GM12878 (cell line): ENCODE data around the gene MYADM. TPM values are rescaled to one million over a fixed set of nuclear protein-coding genes. Genes with fewer than 3 reads are reported as not detected.

ENCODE experiments used
- ATAC-seq: fragments of 200-7000 bp; cut with Tn5 transposase; 3 replicates; pipeline ENCODE4 v1.9.1; 2020; ENCODE audit warnings: mild to moderate bottlenecking, moderate library complexity
- BruUV-seq: library from RNA; stranded (reverse); fragments of 400-500 nt; replicated peaks from 2 replicates; lab custom pipeline; 2021; lab: Mats Ljungman, UMichigan
- CTCF ChIA-PET: fragments of 300-600 bp; sonication (Branson Sonifier 250); formaldehyde crosslinking; extraction: SDS; loops from one replicate; lab custom pipeline; 2021; ENCODE audit warnings: inconsistent platforms; lab: Yijun Ruan, JAX
- POLR2A ChIA-PET: fragments of 350-600 bp; formaldehyde crosslinking; extraction: SDS; loops from one replicate; lab custom pipeline; 2021; ENCODE audit warnings: inconsistent platforms; lab: Charles Lee
- RAD21 ChIA-PET: fragments of 300-600 bp; sonication (Branson Sonifier 250); formaldehyde crosslinking; loops from one replicate; lab custom pipeline; 2023; ENCODE audit warnings: antibody characterized with exemption; ENCODE audit not compliant: unreplicated experiment; lab: Charles Lee
- SMC1A ChIA-PET: fragments of 300-600 bp; sonication (Branson Sonifier 250); formaldehyde crosslinking; loops from one replicate; lab custom pipeline; 2023; ENCODE audit not compliant: unreplicated experiment, uncharacterized antibody; lab: Charles Lee
- DNase-seq: peaks from one replicate; pipeline ENCODE4 v3.0.0-alpha.2; 2011; ENCODE audit warnings: low read depth, low spot score
- FAIRE-seq: peaks from 3 replicates; lab custom pipeline; 2011; peaks lifted over from hg19 to GRCh38; lab: Jason Lieb, UNC
- H2AFZ ChIP-seq: 2 replicates; pipeline ENCODE4 v1.6.0; 2011; ENCODE audit warnings: low read depth, low read length, control low read depth; ENCODE audit not compliant: control insufficient read depth
- H3K27ac ChIP-seq: 2 replicates; pipeline ENCODE4 v1.5.1; 2011; ENCODE audit warnings: control low read depth; ENCODE audit not compliant: control insufficient read depth, insufficient read depth
- H3K27me3 ChIP-seq, 2 experiments: replicated peaks in 1 of 2; 2 replicates each; pipeline versions ENCODE4 v1.6.0 to v1.6.1; 2011; ENCODE audit warnings: low read length in 1 of 2; ENCODE audit not compliant: control insufficient read depth in 2 of 2, insufficient read depth in 2 of 2
- H3K36me3 ChIP-seq, 2 experiments: 2 replicates each; pipeline ENCODE4 v1.5.1; 2011; ENCODE audit warnings: low read length in 1 of 2; ENCODE audit not compliant: control insufficient read depth in 2 of 2, insufficient read depth in 2 of 2
- H3K4me1 ChIP-seq: 2 replicates; pipeline ENCODE4 v1.6.1; 2011; ENCODE audit warnings: mild to moderate bottlenecking, low read length, moderate library complexity, mixed read lengths; ENCODE audit not compliant: control insufficient read depth, insufficient read depth
- H3K4me2 ChIP-seq: 2 replicates; pipeline ENCODE4 v1.6.0; 2011; ENCODE audit warnings: control low read depth; ENCODE audit not compliant: control insufficient read depth, insufficient read depth
- H3K4me3 ChIP-seq: fragments of 200-600 bp; sonication (generic); 2 replicates; pipeline ENCODE4 v1.5.1; 2016
- H3K79me2 ChIP-seq: 2 replicates; pipeline ENCODE4 v1.6.0; 2011; ENCODE audit warnings: low read length; ENCODE audit not compliant: control insufficient read depth, insufficient read depth
- H3K9ac ChIP-seq: 2 replicates; pipeline ENCODE4 v1.8.0; 2011; ENCODE audit warnings: low read length, control low read depth, mixed read lengths; ENCODE audit not compliant: control insufficient read depth, insufficient read depth
- H3K9me3 ChIP-seq: replicated peaks from 3 replicates; pipeline ENCODE4 v1.5.1; 2011; ENCODE audit warnings: mild to moderate bottlenecking, low read length; ENCODE audit not compliant: control insufficient read depth, insufficient read depth
- H4K20me1 ChIP-seq: 2 replicates; pipeline ENCODE4 v1.6.0; 2011; ENCODE audit not compliant: control insufficient read depth, insufficient read depth
- BHLHE40 ChIP-seq, 2 experiments: fragments of 450-650 bp in 1 of 2; IDR thresholded peaks; 2 replicates each; pipeline ENCODE4 v1.6.1; 2011 to 2017; ENCODE audit warnings: low read depth in 2 of 2, borderline replicate concordance in 1 of 2, improper control_type of control experiment in 1 of 2, low read length in 1 of 2, mild to moderate bottlenecking in 1 of 2
- CHD4 ChIP-seq: fragments of 200-600 bp; sonication (generic); IDR thresholded peaks from 2 replicates; pipeline ENCODE4 v1.6.1; 2016; ENCODE audit warnings: mild to moderate bottlenecking
- IKZF2 ChIP-seq, 2 experiments: fragments of 450-650 bp; IDR thresholded peaks; 2 replicates each; pipeline ENCODE4 v1.6.1; 2017; ENCODE audit warnings: mild to moderate bottlenecking in 2 of 2, moderate library complexity in 2 of 2
- MTA2 ChIP-seq: fragments of 450-650 bp; IDR thresholded peaks from 2 replicates; pipeline ENCODE4 v1.6.1; 2016; ENCODE audit warnings: low read depth, mild to moderate bottlenecking, moderate library complexity
- POLR2A ChIP-seq: IDR thresholded peaks from 2 replicates; pipeline ENCODE4 v1.6.1; 2011; ENCODE audit warnings: low read depth, mild to moderate bottlenecking, low read length
- POLR2AphosphoS5 ChIP-seq: IDR thresholded peaks from 2 replicates; pipeline ENCODE4 v1.6.1; 2011; ENCODE audit warnings: mild to moderate bottlenecking, low read length, inconsistent platforms
- POU2F2 ChIP-seq: IDR thresholded peaks from 3 replicates; pipeline ENCODE4 v1.6.1; 2011; ENCODE audit warnings: low read depth, mild to moderate bottlenecking, low read length, borderline replicate concordance
- RB1 ChIP-seq: fragments of 450-650 bp; formaldehyde crosslinking; IDR thresholded peaks from 2 replicates; pipeline ENCODE4 v1.6.1; 2017; ENCODE audit warnings: mild to moderate bottlenecking, borderline replicate concordance
- SRF ChIP-seq, 2 experiments: IDR thresholded peaks; 2 replicates each; pipeline ENCODE4 v1.6.1; 2011; ENCODE audit warnings: low read depth in 2 of 2, low read length in 2 of 2, mild to moderate bottlenecking in 1 of 2, moderate library complexity in 1 of 2
- STAT1 ChIP-seq: fragments of 450-650 bp; conservative IDR thresholded peaks from 2 replicates; pipeline ENCODE4 v1.6.1; 2014; ENCODE audit warnings: antibody characterized with exemption, mild to moderate bottlenecking
- SUPT20H ChIP-seq: IDR thresholded peaks from 2 replicates; pipeline ENCODE4 v1.6.1; 2011; ENCODE audit warnings: low read depth, mild to moderate bottlenecking, low read length, moderate library complexity, borderline replicate concordance; ENCODE audit not compliant: control insufficient read depth
- TCF7 ChIP-seq: IDR thresholded peaks from 2 replicates; pipeline ENCODE4 v1.6.1; 2014; ENCODE audit warnings: antibody characterized with exemption, borderline replicate concordance
- ZNF622 ChIP-seq: fragments of 450-650 bp; IDR thresholded peaks from 2 replicates; pipeline ENCODE4 v1.6.1; 2017; ENCODE audit warnings: mild to moderate bottlenecking, inconsistent platforms
- WGBS: methylation state at CpG from one replicate; pipeline ENCODE4 v1.1.6; 2016; ENCODE audit warnings: low lambda C conversion rate; ENCODE audit not compliant: insufficient replicate concordance, insufficient coverage; ENCODE audit errors: missing lambda C conversion rate; 5-methylcytosine and 5-hydroxymethylcytosine counted together
- in situ Hi-C: fragments of 300-500 bp; cut with MboI; formaldehyde crosslinking; loops from 9 replicates; pipeline ENCODE4 v1.14.3; 2018; ENCODE audit warnings: mixed read lengths
- intact Hi-C: fragments of 100-400 bp; cut with micrococcal nuclease; formaldehyde crosslinking; loops from one replicate; pipeline ENCODE4 v1.14.2; 2022; ENCODE audit not compliant: unreplicated experiment
- polyA plus RNA-seq, 11 experiments: library from polyadenylated mRNA; depleted of rRNA in 4 of 11; unstranded in 6 of 11; stranded (reverse) in 5 of 11; fragments of >200 nt; fragmentation: Nextera tagmentation in 4 of 11; fragmentation: Illumina TruSeq in 1 of 11; extraction: Ambion mirVana in 4 of 11; extraction: Trizol in 1 of 11; gene quantifications; 1 replicate in 1 of 11; 2 replicates in 10 of 11; pipeline versions ENCODE4 v1.2.1 to v1.2.3, GENCODE V29; 2011 to 2016; ENCODE audit warnings: inconsistent platforms in 2 of 11, missing spikeins in 2 of 11, low read depth in 1 of 11
- total RNA-seq, 4 experiments: library from RNA; depleted of rRNA in 3 of 4; stranded (reverse); fragments of >200 nt in 3 of 4; fragmentation: Illumina TruSeq in 1 of 4; extraction: Trizol in 1 of 4; gene quantifications; 2 replicates each; pipeline versions ENCODE4 v1.2.1 to v1.2.3, GENCODE V29; 2013 to 2021
- TF ChIP-seq, protein P1 (sequence below), 3 experiments: IDR thresholded peaks in 2 of 3; conservative IDR thresholded peaks in 1 of 3; 2 replicates each; pipeline ENCODE4 v1.5.1; 2011; ENCODE audit warnings: low read depth in 3 of 3, low read length in 3 of 3, mild to moderate bottlenecking in 3 of 3, control low read depth in 2 of 3, moderate library complexity in 2 of 3, inconsistent platforms in 1 of 3, mixed read lengths in 1 of 3; ENCODE audit not compliant: control insufficient read depth in 2 of 3, insufficient read depth in 1 of 3; ENCODE audit errors: extremely low read depth in 1 of 3
- TF ChIP-seq, protein P2 (sequence below): IDR thresholded peaks from 2 replicates; pipeline ENCODE4 v1.6.1; 2012; ENCODE audit warnings: low read depth, low read length, improper control_type of control experiment
- TF ChIP-seq, protein P3 (sequence below): fragments of 450-650 bp; IDR thresholded peaks from 2 replicates; pipeline ENCODE4 v1.6.1; 2016; ENCODE audit warnings: mild to moderate bottlenecking, moderate library complexity, borderline replicate concordance

MYADM gene
- total and polyA plus RNA-seq, 10 of the 15 experiments (the other 5 are each of a cell fraction or from before 2014, with no cell fraction given): 0.04 to 0.46 (median 0.10) TPM

DNA sequence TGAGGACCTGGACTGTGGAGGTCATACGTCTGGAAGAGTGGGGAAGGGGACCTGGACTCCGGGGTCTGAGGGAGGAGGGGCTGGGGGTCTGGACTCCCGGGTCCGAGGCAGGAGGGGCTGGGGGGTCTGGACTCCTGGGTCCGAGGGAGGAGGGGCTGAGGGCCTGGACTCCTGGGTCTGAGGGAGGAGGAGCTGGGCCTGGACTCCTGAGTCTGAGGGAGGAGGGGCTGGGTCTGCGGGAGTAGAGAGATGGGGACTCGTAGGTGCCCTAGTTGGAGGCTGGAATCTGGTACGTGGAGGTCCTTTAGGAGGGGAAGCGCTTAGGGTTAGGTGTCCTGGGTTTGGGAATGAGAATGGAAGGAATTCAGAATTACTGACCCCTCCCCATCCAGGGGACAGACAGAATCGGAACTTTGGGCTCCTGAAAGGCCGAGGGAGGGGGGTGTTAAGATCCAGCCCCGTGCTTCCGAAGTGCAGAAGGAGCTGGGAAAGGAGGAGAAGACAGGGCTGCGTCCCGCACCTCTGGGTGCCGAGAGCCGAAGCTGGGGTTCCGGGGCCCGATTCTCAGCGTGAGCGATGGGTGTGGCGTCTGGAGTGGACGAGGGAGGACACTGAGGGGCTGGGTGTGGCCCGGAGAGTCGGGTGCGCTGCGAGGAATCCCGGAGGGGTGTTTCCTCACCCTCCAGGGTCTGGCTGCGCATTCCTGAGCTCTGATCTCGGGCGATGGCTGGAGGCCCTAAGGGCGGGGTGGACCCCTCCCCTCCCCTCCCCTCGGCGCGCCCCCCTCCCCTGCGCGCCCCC lies 608 bp downstream of the MYADM start:
- Histone ChIP-seq H3K9me3 (no peaks in the 10 kb centered on the region; the same call in 2 of the 3 replicates), H3K27ac (no peak overlapping the region), H2AFZ (no peak overlapping the region), H3K79me2 (no peaks in the 10 kb centered on the region), H3K27me3 (no peaks in the 10 kb centered on the region), H3K9ac (no peak overlapping the region), H4K20me1 (no peaks in the 10 kb centered on the region), H3K4me2 (no peak overlapping the region), H3K36me3 (no peaks in the 10 kb centered on the region), H3K4me1 (no peaks in the 10 kb centered on the region), H3K4me3 (no peak overlapping the region; the same call in 1 of the 2 replicates)
- no peak for FAIRE-seq
- no TSS peak for BruUV-seq
- intact Hi-C loops (no loop called here), in situ Hi-C loops (no loop called here)
- RAD21 ChIA-PET: no interaction called here
- WGBS: 2% methylated on average over 31 of the region's 37 CpGs
- POLR2A ChIA-PET: no interaction called here
- CTCF ChIA-PET: no interaction called here
- DNase-seq: no peak
- SMC1A ChIA-PET: no interaction called here
- no peak for ATAC-seq
- TF ChIP-seq, protein P1, sequence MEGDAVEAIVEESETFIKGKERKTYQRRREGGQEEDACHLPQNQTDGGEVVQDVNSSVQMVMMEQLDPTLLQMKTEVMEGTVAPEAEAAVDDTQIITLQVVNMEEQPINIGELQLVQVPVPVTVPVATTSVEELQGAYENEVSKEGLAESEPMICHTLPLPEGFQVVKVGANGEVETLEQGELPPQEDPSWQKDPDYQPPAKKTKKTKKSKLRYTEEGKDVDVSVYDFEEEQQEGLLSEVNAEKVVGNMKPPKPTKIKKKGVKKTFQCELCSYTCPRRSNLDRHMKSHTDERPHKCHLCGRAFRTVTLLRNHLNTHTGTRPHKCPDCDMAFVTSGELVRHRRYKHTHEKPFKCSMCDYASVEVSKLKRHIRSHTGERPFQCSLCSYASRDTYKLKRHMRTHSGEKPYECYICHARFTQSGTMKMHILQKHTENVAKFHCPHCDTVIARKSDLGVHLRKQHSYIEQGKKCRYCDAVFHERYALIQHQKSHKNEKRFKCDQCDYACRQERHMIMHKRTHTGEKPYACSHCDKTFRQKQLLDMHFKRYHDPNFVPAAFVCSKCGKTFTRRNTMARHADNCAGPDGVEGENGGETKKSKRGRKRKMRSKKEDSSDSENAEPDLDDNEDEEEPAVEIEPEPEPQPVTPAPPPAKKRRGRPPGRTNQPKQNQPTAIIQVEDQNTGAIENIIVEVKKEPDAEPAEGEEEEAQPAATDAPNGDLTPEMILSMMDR (IDR thresholded peaks at IDR 0.05 in 2 of 3, conservative IDR thresholded peaks at IDR 0.05 in 1 of 3; ENCODE audit: control insufficient read depth in 2 of 3, extremely low read depth in 1 of 3, insufficient read depth in 1 of 3, low read depth in 3 of 3, low read length in 3 of 3): no peak
- no peak for TF ChIP-seq POU2F2
- TF ChIP-seq ZNF622: no peak
- TF ChIP-seq, protein P2, sequence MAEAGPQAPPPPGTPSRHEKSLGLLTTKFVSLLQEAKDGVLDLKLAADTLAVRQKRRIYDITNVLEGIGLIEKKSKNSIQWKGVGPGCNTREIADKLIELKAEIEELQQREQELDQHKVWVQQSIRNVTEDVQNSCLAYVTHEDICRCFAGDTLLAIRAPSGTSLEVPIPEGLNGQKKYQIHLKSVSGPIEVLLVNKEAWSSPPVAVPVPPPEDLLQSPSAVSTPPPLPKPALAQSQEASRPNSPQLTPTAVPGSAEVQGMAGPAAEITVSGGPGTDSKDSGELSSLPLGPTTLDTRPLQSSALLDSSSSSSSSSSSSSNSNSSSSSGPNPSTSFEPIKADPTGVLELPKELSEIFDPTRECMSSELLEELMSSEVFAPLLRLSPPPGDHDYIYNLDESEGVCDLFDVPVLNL: no peak
- no peak for TF ChIP-seq POLR2A
- TF ChIP-seq, protein P3, sequence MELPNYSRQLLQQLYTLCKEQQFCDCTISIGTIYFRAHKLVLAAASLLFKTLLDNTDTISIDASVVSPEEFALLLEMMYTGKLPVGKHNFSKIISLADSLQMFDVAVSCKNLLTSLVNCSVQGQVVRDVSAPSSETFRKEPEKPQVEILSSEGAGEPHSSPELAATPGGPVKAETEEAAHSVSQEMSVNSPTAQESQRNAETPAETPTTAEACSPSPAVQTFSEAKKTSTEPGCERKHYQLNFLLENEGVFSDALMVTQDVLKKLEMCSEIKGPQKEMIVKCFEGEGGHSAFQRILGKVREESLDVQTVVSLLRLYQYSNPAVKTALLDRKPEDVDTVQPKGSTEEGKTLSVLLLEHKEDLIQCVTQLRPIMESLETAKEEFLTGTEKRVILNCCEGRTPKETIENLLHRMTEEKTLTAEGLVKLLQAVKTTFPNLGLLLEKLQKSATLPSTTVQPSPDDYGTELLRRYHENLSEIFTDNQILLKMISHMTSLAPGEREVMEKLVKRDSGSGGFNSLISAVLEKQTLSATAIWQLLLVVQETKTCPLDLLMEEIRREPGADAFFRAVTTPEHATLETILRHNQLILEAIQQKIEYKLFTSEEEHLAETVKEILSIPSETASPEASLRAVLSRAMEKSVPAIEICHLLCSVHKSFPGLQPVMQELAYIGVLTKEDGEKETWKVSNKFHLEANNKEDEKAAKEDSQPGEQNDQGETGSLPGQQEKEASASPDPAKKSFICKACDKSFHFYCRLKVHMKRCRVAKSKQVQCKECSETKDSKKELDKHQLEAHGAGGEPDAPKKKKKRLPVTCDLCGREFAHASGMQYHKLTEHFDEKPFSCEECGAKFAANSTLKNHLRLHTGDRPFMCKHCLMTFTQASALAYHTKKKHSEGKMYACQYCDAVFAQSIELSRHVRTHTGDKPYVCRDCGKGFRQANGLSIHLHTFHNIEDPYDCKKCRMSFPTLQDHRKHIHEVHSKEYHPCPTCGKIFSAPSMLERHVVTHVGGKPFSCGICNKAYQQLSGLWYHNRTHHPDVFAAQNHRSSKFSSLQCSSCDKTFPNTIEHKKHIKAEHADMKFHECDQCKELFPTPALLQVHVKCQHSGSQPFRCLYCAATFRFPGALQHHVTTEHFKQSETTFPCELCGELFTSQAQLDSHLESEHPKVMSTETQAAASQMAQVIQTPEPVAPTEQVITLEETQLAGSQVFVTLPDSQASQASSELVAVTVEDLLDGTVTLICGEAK: no peak
- no peak for TF ChIP-seq RB1
- TF ChIP-seq CHD4: no peak
- no peak for TF ChIP-seq STAT1
- TF ChIP-seq BHLHE40 (IDR thresholded peaks at IDR 0.05; ENCODE audit: borderline replicate concordance in 1 of 2, low read depth in 2 of 2, low read length in 1 of 2): no peak
- no peak for TF ChIP-seq IKZF2 (IDR thresholded peaks at IDR 0.05)
- no peak for TF ChIP-seq MTA2
- TF ChIP-seq SRF (IDR thresholded peaks at IDR 0.05; ENCODE audit: low read depth in 2 of 2, low read length in 2 of 2): no peak
- TF ChIP-seq TCF7: no peak
- no peak for TF ChIP-seq POLR2AphosphoS5
- no peak for TF ChIP-seq SUPT20H
